ENCODE data around the gene TBC1D22A. TPM values are rescaled to one million over a fixed set of nuclear protein-coding genes. Genes with fewer than 3 reads are reported as not detected.

Gene TBC1D22A
- total and polyA plus RNA-seq, 4 donors: 4.1 to 12.4 (median 8.4) TPM

DNA sequence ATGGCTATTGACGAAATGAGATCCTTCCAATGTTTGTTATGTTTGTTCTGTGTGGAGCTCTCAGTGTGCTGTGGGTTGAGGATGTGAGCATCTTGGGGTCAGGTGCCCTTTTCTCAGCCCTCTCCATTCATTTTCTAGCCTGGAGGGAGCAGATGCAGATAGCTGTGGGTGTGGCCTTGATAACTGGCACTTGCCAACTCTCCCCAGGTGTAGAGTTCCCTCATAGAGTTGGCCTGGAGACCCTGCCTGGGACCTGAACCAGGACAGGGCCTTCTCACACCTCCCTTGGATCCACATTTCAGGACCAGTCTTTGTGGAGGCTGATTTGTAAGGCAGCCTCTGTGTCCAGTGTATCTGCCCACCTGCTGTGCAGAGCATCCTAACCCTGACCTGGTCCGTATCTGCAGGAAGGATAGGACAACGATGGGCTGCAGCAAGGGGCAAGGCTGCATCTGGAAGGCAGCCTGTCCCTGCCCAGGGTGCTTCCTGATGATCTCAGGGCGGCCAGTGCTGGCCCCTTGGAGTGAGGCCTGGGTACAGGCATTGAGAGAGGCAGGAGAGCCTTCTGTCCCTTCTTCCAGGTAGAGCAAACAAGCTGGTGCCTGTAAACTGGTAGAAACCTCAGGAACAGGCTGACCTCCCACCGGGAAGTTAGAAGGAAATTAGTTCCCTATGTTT lies 245.9 kb downstream of the TBC1D22A start:
- Histone ChIP-seq H3K4me1 (ENCODE audit: control insufficient read depth in 4 of 4, insufficient read depth in 4 of 4, low read length in 3 of 4) (no peaks in the 10 kb centered on the region), H3K36me3 (ENCODE audit: control insufficient read depth in 4 of 4, insufficient read depth in 3 of 4, low read depth in 1 of 4, low read length in 3 of 4) (peaks cover 0 to 10% (median 8%) of the 10 kb centered on the region in 4 donors), H3K4me3 (ENCODE audit: low read depth in 1 of 3, low read length in 3 of 3) (no peak overlapping the region), H3K9ac (ENCODE audit: low read depth in 1 of 2, low read length in 2 of 2) (no peak overlapping the region), H3K27ac (ENCODE audit: low read depth in 1 of 2, low read length in 2 of 2) (no peak overlapping the region), H3K27me3 (ENCODE audit: control insufficient read depth in 4 of 4, insufficient read depth in 4 of 4, low read length in 3 of 4) (no peaks in the 10 kb centered on the region), H3K9me3 (ENCODE audit: control insufficient read depth in 4 of 4, low read length in 3 of 4) (no peaks in the 10 kb centered on the region)
- 96% methylated on average over 5 of the region's 5 CpGs for WGBS
- DNase-seq (ENCODE audit: low spot score): no peak
- TF ChIP-seq, protein P1, sequence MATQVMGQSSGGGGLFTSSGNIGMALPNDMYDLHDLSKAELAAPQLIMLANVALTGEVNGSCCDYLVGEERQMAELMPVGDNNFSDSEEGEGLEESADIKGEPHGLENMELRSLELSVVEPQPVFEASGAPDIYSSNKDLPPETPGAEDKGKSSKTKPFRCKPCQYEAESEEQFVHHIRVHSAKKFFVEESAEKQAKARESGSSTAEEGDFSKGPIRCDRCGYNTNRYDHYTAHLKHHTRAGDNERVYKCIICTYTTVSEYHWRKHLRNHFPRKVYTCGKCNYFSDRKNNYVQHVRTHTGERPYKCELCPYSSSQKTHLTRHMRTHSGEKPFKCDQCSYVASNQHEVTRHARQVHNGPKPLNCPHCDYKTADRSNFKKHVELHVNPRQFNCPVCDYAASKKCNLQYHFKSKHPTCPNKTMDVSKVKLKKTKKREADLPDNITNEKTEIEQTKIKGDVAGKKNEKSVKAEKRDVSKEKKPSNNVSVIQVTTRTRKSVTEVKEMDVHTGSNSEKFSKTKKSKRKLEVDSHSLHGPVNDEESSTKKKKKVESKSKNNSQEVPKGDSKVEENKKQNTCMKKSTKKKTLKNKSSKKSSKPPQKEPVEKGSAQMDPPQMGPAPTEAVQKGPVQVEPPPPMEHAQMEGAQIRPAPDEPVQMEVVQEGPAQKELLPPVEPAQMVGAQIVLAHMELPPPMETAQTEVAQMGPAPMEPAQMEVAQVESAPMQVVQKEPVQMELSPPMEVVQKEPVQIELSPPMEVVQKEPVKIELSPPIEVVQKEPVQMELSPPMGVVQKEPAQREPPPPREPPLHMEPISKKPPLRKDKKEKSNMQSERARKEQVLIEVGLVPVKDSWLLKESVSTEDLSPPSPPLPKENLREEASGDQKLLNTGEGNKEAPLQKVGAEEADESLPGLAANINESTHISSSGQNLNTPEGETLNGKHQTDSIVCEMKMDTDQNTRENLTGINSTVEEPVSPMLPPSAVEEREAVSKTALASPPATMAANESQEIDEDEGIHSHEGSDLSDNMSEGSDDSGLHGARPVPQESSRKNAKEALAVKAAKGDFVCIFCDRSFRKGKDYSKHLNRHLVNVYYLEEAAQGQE (IDR thresholded peaks at IDR 0.05): no peak
- TF ChIP-seq ATF3 (IDR thresholded peaks at IDR 0.05) (no peak), TAF1 (conservative IDR thresholded peaks at IDR 0.05) (no peak), CTCF (IDR thresholded peaks at IDR 0.05; ENCODE audit: low read depth, low read length, missing input control) (no peak), HNF4G (IDR thresholded peaks at IDR 0.05) (no peak), YY1 (IDR thresholded peaks at IDR 0.05) (no peak), NR2F2 (IDR thresholded peaks at IDR 0.05) (no peak), GABPA (IDR thresholded peaks at IDR 0.05 in 1 of 2, conservative IDR thresholded peaks at IDR 0.05 in 1 of 2) (no peak), FOXA1 (IDR thresholded peaks at IDR 0.05) (no peak), JUND (IDR thresholded peaks at IDR 0.05) (no peak), HNF4A (conservative IDR thresholded peaks at IDR 0.05) (no peak), SP1 (IDR thresholded peaks at IDR 0.05) (no peak), EGR1 (IDR thresholded peaks at IDR 0.05; ENCODE audit: low read depth in 2 of 2) (no peak), FOXA2 (IDR thresholded peaks at IDR 0.05) (no peak), RXRA (IDR thresholded peaks at IDR 0.05) (no peak), MAX (IDR thresholded peaks at IDR 0.05) (no peak), RAD21 (IDR thresholded peaks at IDR 0.05) (no peak)
- TF ChIP-seq, protein P2, sequence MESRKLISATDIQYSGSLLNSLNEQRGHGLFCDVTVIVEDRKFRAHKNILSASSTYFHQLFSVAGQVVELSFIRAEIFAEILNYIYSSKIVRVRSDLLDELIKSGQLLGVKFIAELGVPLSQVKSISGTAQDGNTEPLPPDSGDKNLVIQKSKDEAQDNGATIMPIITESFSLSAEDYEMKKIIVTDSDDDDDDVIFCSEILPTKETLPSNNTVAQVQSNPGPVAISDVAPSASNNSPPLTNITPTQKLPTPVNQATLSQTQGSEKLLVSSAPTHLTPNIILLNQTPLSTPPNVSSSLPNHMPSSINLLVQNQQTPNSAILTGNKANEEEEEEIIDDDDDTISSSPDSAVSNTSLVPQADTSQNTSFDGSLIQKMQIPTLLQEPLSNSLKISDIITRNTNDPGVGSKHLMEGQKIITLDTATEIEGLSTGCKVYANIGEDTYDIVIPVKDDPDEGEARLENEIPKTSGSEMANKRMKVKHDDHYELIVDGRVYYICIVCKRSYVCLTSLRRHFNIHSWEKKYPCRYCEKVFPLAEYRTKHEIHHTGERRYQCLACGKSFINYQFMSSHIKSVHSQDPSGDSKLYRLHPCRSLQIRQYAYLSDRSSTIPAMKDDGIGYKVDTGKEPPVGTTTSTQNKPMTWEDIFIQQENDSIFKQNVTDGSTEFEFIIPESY (IDR thresholded peaks at IDR 0.05): no peak
